ELR (cell line): Measurements from ENCODE around the gene LHX5.
"Not testable (repeated sequence)": the region's sequence is repeated elsewhere in the genome, so short reads cannot be mapped to it uniquely, and the experiment has no call there.

Source experiments
- DNase-seq: peaks from one replicate; pipeline ENCODE4 v3.0.0-alpha.2; 2015; ENCODE audit warnings: low read depth

LHX5 gene

GRCh38 chr12:113471619-113472171, at the start of gene LHX5:
Gene LHX5, minus strand, starts transcription at chr12:113471871. Its CDS starts 373 bp downstream, at chr12:113471498.
- no peak for DNase-seq

GRCh38 chr12:113519464-113520307, 48.0 kb upstream of the LHX5 start:
- DNase-seq: no peak

GRCh38 chr12:113515082-113515856, 43.6 kb upstream of the LHX5 start:
- no peak for DNase-seq

GRCh38 chr12:113514602-113515001, 42.9 kb upstream of the LHX5 start:
- no peak for DNase-seq

GRCh38 chr12:113512568-113512967, 40.9 kb upstream of the LHX5 start:
- no peak for DNase-seq

- DNase-seq: no peak
Observed at GRCh38 chr12:113506867-113507266, 35.2 kb upstream of the LHX5 start.

GRCh38 chr12:113505941-113506340, 34.3 kb upstream of the LHX5 start:
- no peak for DNase-seq

- DNase-seq: no peak
Observed at GRCh38 chr12:113504917-113505316, 33.2 kb upstream of the LHX5 start.

GRCh38 chr12:113500782-113501311, 29.2 kb upstream of the LHX5 start:
- no peak for DNase-seq

GRCh38 chr12:113500306-113500675, 28.6 kb upstream of the LHX5 start:
- DNase-seq: no peak

- no peak for DNase-seq
Observed at GRCh38 chr12:113498490-113498889, 26.8 kb upstream of the LHX5 start.

GRCh38 chr12:113497693-113498092, 26.0 kb upstream of the LHX5 start:
- no peak for DNase-seq

- DNase-seq: not testable (repeated sequence)
Observed at GRCh38 chr12:113495941-113496340, 24.3 kb upstream of the LHX5 start.

GRCh38 chr12:113488322-113488721, 16.7 kb upstream of the LHX5 start:
- DNase-seq: no peak

GRCh38 chr12:113486722-113487121, 15.1 kb upstream of the LHX5 start:
- no peak for DNase-seq

GRCh38 chr12:113485330-113485729, 13.7 kb upstream of the LHX5 start:
- DNase-seq: no peak

GRCh38 chr12:113482334-113482733, 10.7 kb upstream of the LHX5 start:
- no peak for DNase-seq

- DNase-seq: no peak
Observed at GRCh38 chr12:113480336-113480971, 8.8 kb upstream of the LHX5 start.

- peak; percentile 42 for DNase-seq
Observed at GRCh38 chr12:113479590-113480335, 8.1 kb upstream of the LHX5 start.

GRCh38 chr12:113479216-113479589, 7.5 kb upstream of the LHX5 start:
- DNase-seq: no peak

- no peak for DNase-seq
Observed at GRCh38 chr12:113478351-113479011, 6.8 kb upstream of the LHX5 start.
